B cell (primary cell): ENCODE data around the gene NDUFS7.

ENCODE experiments used
- EZH2 ChIP-seq: IDR thresholded peaks from 2 replicates; pipeline ENCODE4 v1.6.1; 2012; ENCODE audit warnings: borderline replicate concordance, low read depth, mild to moderate bottlenecking, moderate library complexity, low read length; ENCODE audit not compliant: insufficient read depth, poor library complexity, severe bottlenecking
- TF ChIP-seq, protein P1 (sequence below): fragments of 200-600 bp; IDR thresholded peaks from one replicate; pipeline ENCODE4 v1.8.0; 2022; ENCODE audit warnings: antibody characterized with exemption, mild to moderate bottlenecking

DNA sequence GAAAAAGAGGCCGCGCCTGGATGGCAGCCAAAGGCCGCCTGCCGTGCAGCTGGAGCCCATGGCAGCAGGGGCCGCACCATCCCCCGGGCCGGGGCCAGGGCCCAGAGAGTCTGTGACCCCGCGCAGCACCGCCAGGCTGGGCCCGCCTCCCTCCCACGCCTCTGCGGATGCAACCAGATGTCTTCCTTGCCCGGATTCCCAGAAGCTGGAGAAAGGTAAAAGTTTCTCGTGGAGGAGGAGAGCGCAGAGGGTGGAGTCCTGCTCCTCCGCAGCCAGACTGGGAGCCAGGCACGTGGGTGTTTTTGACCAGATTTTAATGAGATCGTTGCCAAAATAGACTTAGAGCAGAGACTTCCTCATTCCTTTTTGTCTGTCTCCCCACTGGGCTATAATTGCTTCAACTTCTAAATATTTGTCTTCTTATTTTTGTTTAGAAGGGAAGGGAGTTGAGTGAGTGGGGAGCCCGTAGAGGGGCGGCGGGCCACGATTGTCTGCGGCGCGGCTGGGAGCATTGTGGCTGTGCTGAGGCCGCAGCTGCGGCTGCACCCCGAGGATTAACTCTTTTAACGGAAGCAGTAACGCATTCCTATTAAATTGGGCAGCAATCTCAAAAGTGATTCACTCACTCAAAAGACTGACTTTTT, 22.8 kb upstream of the NDUFS7 start:
- TF ChIP-seq, protein P1, sequence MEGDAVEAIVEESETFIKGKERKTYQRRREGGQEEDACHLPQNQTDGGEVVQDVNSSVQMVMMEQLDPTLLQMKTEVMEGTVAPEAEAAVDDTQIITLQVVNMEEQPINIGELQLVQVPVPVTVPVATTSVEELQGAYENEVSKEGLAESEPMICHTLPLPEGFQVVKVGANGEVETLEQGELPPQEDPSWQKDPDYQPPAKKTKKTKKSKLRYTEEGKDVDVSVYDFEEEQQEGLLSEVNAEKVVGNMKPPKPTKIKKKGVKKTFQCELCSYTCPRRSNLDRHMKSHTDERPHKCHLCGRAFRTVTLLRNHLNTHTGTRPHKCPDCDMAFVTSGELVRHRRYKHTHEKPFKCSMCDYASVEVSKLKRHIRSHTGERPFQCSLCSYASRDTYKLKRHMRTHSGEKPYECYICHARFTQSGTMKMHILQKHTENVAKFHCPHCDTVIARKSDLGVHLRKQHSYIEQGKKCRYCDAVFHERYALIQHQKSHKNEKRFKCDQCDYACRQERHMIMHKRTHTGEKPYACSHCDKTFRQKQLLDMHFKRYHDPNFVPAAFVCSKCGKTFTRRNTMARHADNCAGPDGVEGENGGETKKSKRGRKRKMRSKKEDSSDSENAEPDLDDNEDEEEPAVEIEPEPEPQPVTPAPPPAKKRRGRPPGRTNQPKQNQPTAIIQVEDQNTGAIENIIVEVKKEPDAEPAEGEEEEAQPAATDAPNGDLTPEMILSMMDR, result no peak
- TF ChIP-seq EZH2, result no peak
